H1 (cell line): ENCODE data around the gene SLMAP.

Experiments
- CTCF ChIP-seq, 3 experiments: IDR thresholded peaks; 1 replicate in 2 of 3; 2 replicates in 1 of 3; pipeline versions ENCODE4 v1.5.1 to v1.6.1; 2011; ENCODE audit warnings: low read length in 3 of 3, mild to moderate bottlenecking in 3 of 3, inconsistent platforms in 2 of 3, low read depth in 1 of 3, moderate library complexity in 1 of 3; ENCODE audit not compliant: insufficient read depth in 1 of 3; ENCODE audit errors: control extremely low read depth in 1 of 3
- EZH2 ChIP-seq: fragments of 200-600 bp; sonication (generic); IDR thresholded peaks from 2 replicates; pipeline ENCODE4 v1.7.1; 2012; ENCODE audit warnings: low read depth, mild to moderate bottlenecking, moderate library complexity, low read length, inconsistent platforms; ENCODE audit not compliant: severe bottlenecking
- POLR2AphosphoS5 ChIP-seq: IDR thresholded peaks from 2 replicates; pipeline ENCODE4 v1.6.1; 2011; ENCODE audit warnings: low read depth, low read length

DNA sequence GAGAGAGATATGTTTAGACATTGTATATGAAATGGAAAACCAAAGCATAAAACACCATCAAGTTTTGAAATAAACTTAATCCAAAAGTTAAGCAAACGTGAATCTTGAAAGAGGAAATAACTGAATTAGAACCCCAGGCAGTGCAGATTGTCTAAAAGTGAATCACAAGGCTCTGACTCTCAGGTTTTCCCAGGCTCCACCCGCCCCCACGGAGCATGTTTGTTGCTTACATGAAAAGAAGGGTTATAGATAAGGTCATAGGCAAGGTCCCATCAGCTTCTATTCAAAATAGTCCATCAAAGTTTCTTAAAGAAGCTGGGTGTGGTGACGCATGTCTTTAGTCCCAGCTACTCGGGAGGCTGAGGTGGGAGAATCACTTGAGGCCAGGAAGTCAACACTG lies 29.0 kb upstream of the SLMAP start:
- TF ChIP-seq POLR2AphosphoS5 = no peak
- no peak for TF ChIP-seq CTCF (IDR thresholded peaks at IDR 0.05; ENCODE audit: control extremely low read depth in 1 of 3, insufficient read depth in 1 of 3, low read depth in 1 of 3, low read length in 3 of 3)
- no peak for TF ChIP-seq EZH2
